Measurements from ENCODE around the gene SRD5A1.
"Not testable (repeated sequence)": the region's sequence is repeated elsewhere in the genome, so short reads cannot be mapped to it uniquely, and the experiment has no call there.

Gene SRD5A1

DNA sequence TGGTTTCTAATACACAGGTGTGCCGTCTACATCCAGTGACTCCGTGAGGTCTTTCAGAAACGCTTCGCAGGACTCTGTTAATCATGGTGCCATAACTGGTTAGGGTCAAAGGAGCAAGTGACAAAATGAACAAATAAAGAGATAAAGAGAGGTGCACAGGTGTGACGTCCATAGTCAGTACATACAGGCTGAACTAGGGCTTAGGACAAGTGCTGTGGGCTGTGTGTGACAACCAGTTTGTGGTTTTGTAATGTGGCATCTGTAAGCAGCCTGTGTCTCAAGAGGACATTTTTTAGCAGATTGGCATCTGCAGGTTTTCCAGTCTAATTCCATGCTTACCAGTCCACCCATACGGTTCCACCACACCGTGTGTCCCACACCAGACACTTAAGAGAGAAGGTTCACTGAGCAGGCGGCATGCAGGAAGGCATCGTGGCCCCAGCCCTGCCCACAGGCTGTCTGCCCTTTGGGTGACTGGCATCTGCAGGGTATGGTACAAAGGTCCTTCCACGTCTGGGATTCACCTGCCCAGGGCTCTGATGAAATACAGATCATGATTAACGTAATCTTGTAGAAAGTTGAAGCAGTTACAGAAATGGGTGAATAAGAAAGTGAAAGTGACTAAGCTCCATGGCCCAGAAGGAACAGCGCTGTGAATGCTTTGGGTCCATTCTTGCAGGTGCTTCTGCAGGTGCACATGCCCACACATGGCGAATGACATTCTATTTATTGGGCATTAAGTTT lies 26.9 kb downstream of the SRD5A1 start:
- no peak for DNase-seq (ENCODE audit: low read depth, low spot score)
- no peak overlapping the region for H3K9ac ChIP-seq (ENCODE audit: insufficient read length, low read depth)
- no peaks in the 10 kb centered on the region for H3K4me1 ChIP-seq (ENCODE audit: insufficient read depth, insufficient read length)
- H3K36me3 ChIP-seq (ENCODE audit: insufficient read depth, insufficient read length, low read length): peaks cover 65% of the 10 kb centered on the region
- no peak overlapping the region for H3K4me3 ChIP-seq (ENCODE audit: insufficient read length, low read depth)
- TF ChIP-seq SUZ12 (IDR thresholded peaks at IDR 0.05; ENCODE audit: extremely low read depth, insufficient read depth, insufficient read length) (no peak), ZNF274 (IDR thresholded peaks at IDR 0.05; ENCODE audit: low read depth, low read length) (no peak), YY1 (IDR thresholded peaks at IDR 0.05; ENCODE audit: insufficient read depth, insufficient read length) (no peak)
- no peaks in the 10 kb centered on the region for H3K27me3 ChIP-seq (ENCODE audit: insufficient read depth, insufficient read length)
- peaks cover 15% of the 10 kb centered on the region for H3K9me3 ChIP-seq (ENCODE audit: insufficient read depth, low read length)

DNA sequence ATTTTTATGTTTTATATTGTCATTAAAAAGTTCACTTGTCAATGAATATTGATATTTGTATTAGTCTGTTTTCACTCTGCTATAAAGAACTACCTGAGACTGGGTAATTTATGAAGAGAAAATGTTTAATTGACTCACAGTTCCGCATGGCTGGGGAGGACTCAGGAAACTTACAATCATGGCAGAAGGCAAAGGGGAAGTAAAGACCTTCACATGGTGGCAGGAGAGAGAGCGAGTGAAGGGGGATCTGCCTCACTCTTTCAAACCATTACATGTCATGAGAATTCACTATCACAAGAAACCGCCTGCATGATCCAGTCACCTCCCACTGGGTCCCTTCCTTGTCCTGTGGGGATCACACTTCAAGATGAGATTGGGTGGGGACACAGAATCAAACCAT lies 27.4 kb downstream of the SRD5A1 start:
- Histone ChIP-seq H3K9me3 (ENCODE audit: insufficient read depth, low read length) (peaks cover 11% of the 10 kb centered on the region), H3K9ac (ENCODE audit: insufficient read length, low read depth) (no peak overlapping the region), H3K27me3 (ENCODE audit: insufficient read depth, insufficient read length) (no peaks in the 10 kb centered on the region), H3K36me3 (ENCODE audit: insufficient read depth, insufficient read length, low read length) (peaks cover 61% of the 10 kb centered on the region), H3K4me1 (ENCODE audit: insufficient read depth, insufficient read length) (no peaks in the 10 kb centered on the region), H3K4me3 (ENCODE audit: insufficient read length, low read depth) (no peak overlapping the region)
- TF ChIP-seq SUZ12 (IDR thresholded peaks at IDR 0.05; ENCODE audit: extremely low read depth, insufficient read depth, insufficient read length): no peak
- no peak for TF ChIP-seq YY1 (IDR thresholded peaks at IDR 0.05; ENCODE audit: insufficient read depth, insufficient read length)
- TF ChIP-seq ZNF274 (IDR thresholded peaks at IDR 0.05; ENCODE audit: low read depth, low read length): no peak
- no peak for DNase-seq (ENCODE audit: low read depth, low spot score)

DNA sequence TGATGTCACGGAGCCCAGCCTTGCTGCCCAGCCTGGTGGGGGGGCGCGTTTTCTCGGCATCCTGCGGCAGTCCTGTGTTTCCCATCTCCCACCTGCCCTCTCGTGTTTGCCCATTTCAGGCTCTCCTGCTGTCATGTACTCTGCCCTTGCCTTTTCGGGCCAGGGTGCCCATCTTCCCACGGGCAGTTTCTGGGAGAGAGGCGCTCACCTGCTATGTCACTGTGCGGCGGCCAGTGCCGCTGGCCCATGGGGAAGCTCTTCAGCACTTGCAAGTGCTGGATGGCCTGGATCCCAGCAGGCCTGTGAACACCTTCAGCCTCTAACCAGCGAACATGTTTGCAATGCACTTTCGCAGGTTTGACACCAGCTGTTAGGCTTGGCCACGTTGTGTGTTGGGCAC lies 33.5 kb downstream of the SRD5A1 start:
- TF ChIP-seq SUZ12 (IDR thresholded peaks at IDR 0.05; ENCODE audit: extremely low read depth, insufficient read depth, insufficient read length): no peak
- TF ChIP-seq ZNF274 (IDR thresholded peaks at IDR 0.05; ENCODE audit: low read depth, low read length): no peak
- no peak for TF ChIP-seq YY1 (IDR thresholded peaks at IDR 0.05; ENCODE audit: insufficient read depth, insufficient read length)
- no peaks in the 10 kb centered on the region for H3K9me3 ChIP-seq (ENCODE audit: insufficient read depth, low read length)
- no peak overlapping the region for H3K4me3 ChIP-seq (ENCODE audit: insufficient read length, low read depth)
- H3K9ac ChIP-seq (ENCODE audit: insufficient read length, low read depth): no peak overlapping the region
- no peaks in the 10 kb centered on the region for H3K4me1 ChIP-seq (ENCODE audit: insufficient read depth, insufficient read length)
- H3K27me3 ChIP-seq (ENCODE audit: insufficient read depth, insufficient read length): no peaks in the 10 kb centered on the region
- DNase-seq (ENCODE audit: low read depth, low spot score): no peak
- peaks cover 45% of the 10 kb centered on the region for H3K36me3 ChIP-seq (ENCODE audit: insufficient read depth, insufficient read length, low read length)

DNA sequence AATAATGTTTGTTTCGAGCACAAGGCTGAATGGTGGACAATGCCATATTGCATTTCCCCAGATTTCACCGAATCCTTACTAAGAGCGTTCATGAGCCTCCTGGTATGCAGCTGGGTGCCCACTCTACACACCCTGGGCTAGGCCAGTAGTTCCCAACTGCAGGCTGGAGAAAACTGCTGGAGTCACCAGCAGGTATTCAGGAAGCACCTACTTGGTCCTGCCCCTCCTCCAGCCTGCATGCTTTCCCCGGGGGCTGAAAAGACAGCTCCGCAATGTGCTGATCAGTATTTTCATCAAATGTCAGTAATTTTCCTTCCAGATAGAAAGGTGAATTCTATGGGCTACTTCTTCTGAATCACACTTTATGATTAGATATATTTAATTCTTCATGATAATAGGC lies 34.4 kb downstream of the SRD5A1 start:
- no peak for TF ChIP-seq SUZ12 (IDR thresholded peaks at IDR 0.05; ENCODE audit: extremely low read depth, insufficient read depth, insufficient read length)
- no peak for TF ChIP-seq YY1 (IDR thresholded peaks at IDR 0.05; ENCODE audit: insufficient read depth, insufficient read length)
- TF ChIP-seq ZNF274 (IDR thresholded peaks at IDR 0.05; ENCODE audit: low read depth, low read length): no peak
- no peaks in the 10 kb centered on the region for H3K27me3 ChIP-seq (ENCODE audit: insufficient read depth, insufficient read length)
- DNase-seq (ENCODE audit: low read depth, low spot score): no peak

DNA sequence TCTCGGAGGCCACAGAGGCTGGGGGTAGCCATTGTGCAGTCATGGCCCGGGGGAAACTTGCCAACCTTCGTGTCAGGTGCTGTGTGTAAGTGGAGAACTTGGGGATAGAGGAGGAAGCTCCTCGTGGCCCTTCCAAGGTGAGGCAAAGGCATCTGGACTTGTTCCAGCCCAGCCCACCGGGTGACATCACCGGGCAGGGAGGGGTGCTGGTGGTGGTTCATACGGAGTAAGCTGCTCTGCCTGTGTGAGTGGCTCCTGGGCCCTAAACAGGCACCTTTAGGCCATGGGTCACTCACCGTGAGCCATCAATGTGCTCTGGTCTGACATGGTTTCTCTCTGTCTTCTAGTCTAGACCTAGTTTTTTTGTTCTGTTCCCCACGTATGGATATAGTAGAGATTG lies 35.5 kb downstream of the SRD5A1 start:
- peaks cover 30% of the 10 kb centered on the region for H3K36me3 ChIP-seq (ENCODE audit: insufficient read depth, insufficient read length, low read length)

More for the DNA sequence above, 34.4 kb downstream of the SRD5A1 start:
- Histone ChIP-seq H3K4me3 (ENCODE audit: insufficient read length, low read depth) (no peak overlapping the region), H3K36me3 (ENCODE audit: insufficient read depth, insufficient read length, low read length) (peaks cover 38% of the 10 kb centered on the region), H3K9ac (ENCODE audit: insufficient read length, low read depth) (no peak overlapping the region), H3K4me1 (ENCODE audit: insufficient read depth, insufficient read length) (no peaks in the 10 kb centered on the region), H3K9me3 (ENCODE audit: insufficient read depth, low read length) (no peaks in the 10 kb centered on the region)

DNA sequence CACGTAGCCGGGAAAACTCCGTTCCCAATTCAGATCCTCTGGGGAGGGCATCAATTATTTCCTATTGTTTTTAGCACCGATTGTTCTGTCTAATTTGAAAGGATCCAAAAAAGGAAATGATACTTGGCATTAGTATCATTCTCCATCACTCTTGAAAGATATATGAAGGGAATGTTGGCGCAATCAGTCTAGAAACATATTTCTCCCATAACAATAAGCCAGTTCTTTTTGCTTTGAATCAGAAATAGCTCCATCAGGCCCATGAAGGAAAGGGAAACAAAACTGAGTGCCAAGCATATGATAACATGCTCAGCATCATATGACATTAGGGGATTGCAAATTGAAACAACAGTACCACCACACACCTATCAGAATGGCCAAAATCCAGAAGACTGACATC lies 39.8 kb downstream of the SRD5A1 start:
- Histone ChIP-seq H3K36me3 (ENCODE audit: insufficient read depth, insufficient read length, low read length) (peaks cover 12% of the 10 kb centered on the region), H3K9me3 (ENCODE audit: insufficient read depth, low read length) (peaks cover 6% of the 10 kb centered on the region; the same call in 1 of the 2 replicates), H3K27me3 (ENCODE audit: insufficient read depth, insufficient read length) (no peaks in the 10 kb centered on the region), H3K4me1 (ENCODE audit: insufficient read depth, insufficient read length) (no peaks in the 10 kb centered on the region), H3K4me3 (ENCODE audit: insufficient read length, low read depth) (no peak overlapping the region), H3K9ac (ENCODE audit: insufficient read length, low read depth) (no peak overlapping the region)
- no peak for TF ChIP-seq SUZ12 (IDR thresholded peaks at IDR 0.05; ENCODE audit: extremely low read depth, insufficient read depth, insufficient read length)
- no peak for TF ChIP-seq ZNF274 (IDR thresholded peaks at IDR 0.05; ENCODE audit: low read depth, low read length)
- TF ChIP-seq YY1 (IDR thresholded peaks at IDR 0.05; ENCODE audit: insufficient read depth, insufficient read length): no peak
- no peak for DNase-seq (ENCODE audit: low read depth, low spot score)

More for the DNA sequence above, 35.5 kb downstream of the SRD5A1 start:
- not testable (repeated sequence) for H3K9me3 ChIP-seq (ENCODE audit: insufficient read depth, low read length); H3K4me1 ChIP-seq (ENCODE audit: insufficient read depth, insufficient read length); H3K4me3 ChIP-seq (ENCODE audit: insufficient read length, low read depth); DNase-seq (ENCODE audit: low read depth, low spot score); H3K9ac ChIP-seq (ENCODE audit: insufficient read length, low read depth); H3K27me3 ChIP-seq (ENCODE audit: insufficient read depth, insufficient read length)

DNA sequence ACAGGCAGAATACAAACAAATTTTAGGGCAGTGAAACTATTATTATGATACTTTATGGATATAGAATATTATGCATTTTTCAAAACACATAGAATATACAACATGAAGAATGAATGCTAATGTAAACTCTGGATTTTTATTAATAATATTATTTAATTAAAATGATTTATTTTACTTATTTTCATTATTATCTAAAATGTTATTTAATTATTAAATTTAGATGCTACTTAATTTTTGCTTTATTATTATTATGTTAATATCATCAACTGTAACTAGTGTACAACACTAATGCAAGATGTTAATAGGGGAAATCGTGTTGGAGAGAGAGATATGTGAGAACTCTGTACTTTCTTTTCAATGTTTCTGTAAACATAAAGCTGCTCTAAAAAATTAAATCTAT lies 40.7 kb downstream of the SRD5A1 start:
- DNase-seq (ENCODE audit: low read depth, low spot score): no peak
- Histone ChIP-seq H3K4me3 (ENCODE audit: insufficient read length, low read depth) (no peak overlapping the region), H3K36me3 (ENCODE audit: insufficient read depth, insufficient read length, low read length) (peaks cover 9% of the 10 kb centered on the region), H3K27me3 (ENCODE audit: insufficient read depth, insufficient read length) (no peaks in the 10 kb centered on the region), H3K9ac (ENCODE audit: insufficient read length, low read depth) (no peak overlapping the region), H3K4me1 (ENCODE audit: insufficient read depth, insufficient read length) (no peaks in the 10 kb centered on the region), H3K9me3 (ENCODE audit: insufficient read depth, low read length) (peaks cover 6% of the 10 kb centered on the region; the same call in 1 of the 2 replicates)
- TF ChIP-seq SUZ12 (IDR thresholded peaks at IDR 0.05; ENCODE audit: extremely low read depth, insufficient read depth, insufficient read length): no peak
- no peak for TF ChIP-seq ZNF274 (IDR thresholded peaks at IDR 0.05; ENCODE audit: low read depth, low read length)
- TF ChIP-seq YY1 (IDR thresholded peaks at IDR 0.05; ENCODE audit: insufficient read depth, insufficient read length): no peak
